Measurements from ENCODE around the gene POTEF. TPM values are rescaled to one million over a fixed set of nuclear protein-coding genes. Genes with fewer than 3 reads are reported as not detected.
"Not testable (repeated sequence)": the region's sequence is repeated elsewhere in the genome, so short reads cannot be mapped to it uniquely, and the experiment has no call there.

POTEF gene
- total RNA-seq, 2 experiments from 2014 or later, result not detected

DNA sequence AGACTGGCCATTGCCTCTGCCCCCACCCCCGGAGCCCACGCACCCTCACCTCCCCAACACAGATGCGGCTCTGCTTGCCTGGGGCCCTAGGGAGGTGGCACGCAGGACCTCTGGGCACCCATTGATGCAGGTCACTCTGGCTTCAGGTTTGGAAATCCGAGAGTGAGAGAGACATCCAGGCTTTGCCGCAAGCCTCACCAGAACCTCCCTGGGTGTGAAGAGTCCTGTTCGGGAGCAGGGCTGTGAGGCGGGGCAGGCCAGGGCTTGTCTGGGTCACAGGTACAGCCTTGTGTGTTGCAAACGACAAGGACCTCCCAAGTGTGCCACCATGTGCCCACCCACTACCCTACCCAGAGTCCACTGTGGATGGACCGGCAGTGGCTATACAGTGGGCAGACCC is 7.5 kb upstream of the POTEF start:
- H3K36me3 Mint-ChIP-seq (ENCODE audit: low read depth); H3K9me3 Mint-ChIP-seq; H3K27ac Mint-ChIP-seq; DNase-seq; H3K4me1 Mint-ChIP-seq; POLR2A ChIA-PET; H3K4me3 Mint-ChIP-seq; CTCF ChIA-PET: not testable (repeated sequence)
- peaks cover 10% of the 10 kb centered on the region for H3K27me3 Mint-ChIP-seq

DNA sequence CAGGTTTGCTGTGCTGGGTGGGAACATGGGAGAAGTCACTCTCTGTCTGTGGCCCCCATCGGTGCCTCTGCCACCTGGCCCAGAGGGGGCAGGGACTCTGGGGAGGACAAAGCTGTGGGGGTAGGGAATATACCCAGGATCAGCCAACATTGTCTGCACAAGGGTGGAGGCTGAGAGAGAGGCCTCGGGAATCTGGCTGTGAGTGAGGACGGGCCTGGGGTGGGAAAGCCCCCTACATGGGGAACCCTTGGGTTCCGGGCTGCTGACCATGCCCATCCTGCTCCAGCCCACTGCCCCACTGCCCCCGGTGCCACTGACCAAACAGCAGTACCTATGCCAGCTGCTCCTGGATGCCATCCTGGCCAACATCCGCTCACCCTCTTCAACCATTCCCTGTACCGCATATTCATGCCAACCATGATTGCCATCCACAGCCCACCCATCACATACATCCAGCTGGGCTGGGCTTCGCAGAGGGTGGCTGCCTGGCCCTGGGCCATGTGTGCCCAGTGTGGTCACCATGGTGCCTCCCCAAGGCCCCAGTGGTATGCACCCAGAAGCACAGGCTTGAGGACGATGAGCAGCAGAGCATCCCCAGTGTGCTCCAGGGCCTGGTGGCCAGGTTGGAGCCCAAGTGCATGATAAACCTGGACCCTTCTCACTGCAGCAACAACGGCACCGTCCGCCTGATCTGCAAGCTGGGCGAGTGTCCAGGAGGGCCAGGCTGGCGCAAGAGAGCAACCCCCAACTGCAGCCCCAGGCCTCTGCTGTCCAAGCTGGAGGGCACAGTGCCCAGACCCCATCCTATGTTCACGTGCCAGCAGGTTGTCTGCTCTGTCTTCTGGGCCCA is 6.9 kb upstream of the POTEF start:
- Mint-ChIP-seq H3K4me3 (no peak overlapping the region), H3K36me3 (ENCODE audit: low read depth) (no peaks in the 10 kb centered on the region), H3K4me1 (no peaks in the 10 kb centered on the region)

DNA sequence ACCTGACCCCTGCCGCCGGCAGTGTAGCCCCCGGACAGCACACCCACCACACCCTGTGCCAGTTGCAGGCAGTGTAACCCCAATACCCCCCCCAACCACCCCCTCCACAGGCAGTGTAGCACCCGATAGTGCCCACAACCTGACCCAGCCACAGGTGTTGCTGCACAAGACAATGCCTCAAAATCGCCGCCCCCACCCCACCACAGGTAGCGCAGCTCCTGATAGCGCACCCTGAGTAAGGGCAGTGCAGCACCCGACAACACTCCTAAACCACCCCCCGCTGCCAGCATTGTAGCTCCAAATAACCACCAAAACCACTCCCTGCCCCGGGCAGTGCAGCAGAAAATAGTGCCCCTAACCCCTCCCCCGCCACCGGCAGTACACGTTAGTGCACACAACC is 558 bp downstream of the POTEF start:
- H3K27ac Mint-ChIP-seq; H3K4me3 Mint-ChIP-seq; POLR2A ChIA-PET; DNase-seq; H3K36me3 Mint-ChIP-seq (ENCODE audit: low read depth); H3K9me3 Mint-ChIP-seq; H3K27me3 Mint-ChIP-seq; H3K4me1 Mint-ChIP-seq; CTCF ChIA-PET: not testable (repeated sequence)

More for the DNA sequence above, 6.9 kb upstream of the POTEF start:
- H3K9me3 Mint-ChIP-seq, result no peaks in the 10 kb centered on the region
- POLR2A ChIA-PET, result no interaction called here
- DNase-seq, result no peak
- H3K27ac Mint-ChIP-seq, result no peak overlapping the region
- CTCF ChIA-PET, result no interaction called here
- peaks cover 10% of the 10 kb centered on the region for H3K27me3 Mint-ChIP-seq

DNA sequence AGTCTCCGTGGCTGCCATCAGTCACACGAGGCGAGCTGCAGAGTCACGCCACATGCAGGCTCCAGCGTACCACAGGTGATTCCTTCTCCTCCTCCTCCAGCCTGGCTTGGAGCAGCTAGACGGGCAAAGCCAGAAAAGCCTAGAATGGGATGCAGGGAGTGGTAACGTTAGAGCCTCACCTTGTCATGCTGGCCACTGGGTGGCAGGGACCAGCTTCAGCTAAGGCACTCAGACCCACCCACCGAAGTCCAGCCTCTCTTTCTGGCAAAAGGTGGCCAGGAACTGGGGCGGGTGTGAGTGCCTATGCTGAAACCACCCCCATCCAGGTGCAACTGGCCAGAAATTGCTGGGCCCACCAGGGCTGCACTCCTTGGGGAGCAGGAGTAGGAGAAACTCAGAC is 1.3 kb downstream of the POTEF start:
- CTCF ChIA-PET; H3K4me1 Mint-ChIP-seq; DNase-seq; H3K4me3 Mint-ChIP-seq; H3K27me3 Mint-ChIP-seq; H3K36me3 Mint-ChIP-seq (ENCODE audit: low read depth); H3K9me3 Mint-ChIP-seq; POLR2A ChIA-PET; H3K27ac Mint-ChIP-seq: not testable (repeated sequence)

DNA sequence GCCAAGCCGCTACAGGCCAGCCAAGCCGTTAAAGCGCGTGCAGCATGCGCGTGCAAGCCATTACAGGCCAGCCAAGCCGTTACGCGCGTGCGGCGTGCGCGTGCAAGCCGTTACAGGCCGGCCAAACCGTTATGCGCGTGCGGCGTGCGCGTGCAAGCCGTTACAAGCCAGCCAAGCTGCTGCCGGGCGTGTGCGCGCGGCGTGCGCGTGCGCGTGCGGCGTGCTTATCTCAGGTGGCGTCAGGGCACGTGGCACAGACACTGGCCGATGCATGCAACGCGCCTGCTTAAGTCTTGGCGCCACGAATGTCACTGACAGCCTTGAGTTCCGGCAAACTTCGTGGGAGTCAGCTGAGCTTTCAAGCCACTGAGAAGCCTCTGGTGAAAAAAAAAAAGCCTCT is 8.1 kb downstream of the POTEF start:
- H3K9me3 Mint-ChIP-seq; POLR2A ChIA-PET; CTCF ChIA-PET; H3K4me1 Mint-ChIP-seq; H3K27ac Mint-ChIP-seq; H3K4me3 Mint-ChIP-seq; H3K36me3 Mint-ChIP-seq (ENCODE audit: low read depth); H3K27me3 Mint-ChIP-seq; DNase-seq: not testable (repeated sequence)

DNA sequence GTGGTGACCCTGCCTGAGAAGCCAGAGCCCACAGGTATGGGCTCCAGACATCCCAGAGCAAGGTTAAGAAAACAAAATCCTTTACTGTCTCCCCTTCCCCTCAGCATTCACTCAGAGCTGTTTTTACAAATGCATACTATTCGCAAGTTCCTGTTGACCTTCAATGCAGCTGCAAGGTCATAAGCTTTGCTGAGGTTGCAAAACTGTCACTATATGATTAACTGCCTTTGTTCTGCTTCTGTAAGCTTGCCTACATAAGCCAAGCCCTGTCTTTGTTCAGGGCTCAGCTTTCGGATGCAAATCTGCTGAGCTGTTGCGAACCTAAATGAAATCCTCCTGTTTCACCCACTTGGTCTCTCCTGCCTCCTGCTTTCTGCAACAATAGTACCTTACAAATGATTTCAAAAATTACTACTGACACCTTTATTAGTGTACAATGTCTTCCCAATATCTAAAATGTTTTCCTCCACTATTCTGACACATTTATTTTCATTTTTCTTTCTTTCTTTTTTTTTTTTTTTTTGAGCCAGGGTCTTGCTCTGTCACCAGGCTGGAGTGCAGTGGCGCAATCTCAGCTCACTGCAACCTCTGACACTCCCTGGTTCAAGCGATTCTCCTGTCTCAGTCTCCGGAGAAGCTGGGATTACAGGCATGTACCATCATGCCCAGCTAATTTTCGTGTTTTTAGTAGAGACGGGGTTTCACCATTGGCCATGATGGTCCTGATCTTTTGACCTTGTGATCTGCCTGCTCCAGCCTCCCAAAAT is 26.2 kb downstream of the POTEF start:
- H3K4me1 Mint-ChIP-seq; H3K36me3 Mint-ChIP-seq (ENCODE audit: low read depth); H3K27ac Mint-ChIP-seq; H3K27me3 Mint-ChIP-seq; POLR2A ChIA-PET; DNase-seq; H3K4me3 Mint-ChIP-seq; H3K9me3 Mint-ChIP-seq; CTCF ChIA-PET: not testable (repeated sequence)

DNA sequence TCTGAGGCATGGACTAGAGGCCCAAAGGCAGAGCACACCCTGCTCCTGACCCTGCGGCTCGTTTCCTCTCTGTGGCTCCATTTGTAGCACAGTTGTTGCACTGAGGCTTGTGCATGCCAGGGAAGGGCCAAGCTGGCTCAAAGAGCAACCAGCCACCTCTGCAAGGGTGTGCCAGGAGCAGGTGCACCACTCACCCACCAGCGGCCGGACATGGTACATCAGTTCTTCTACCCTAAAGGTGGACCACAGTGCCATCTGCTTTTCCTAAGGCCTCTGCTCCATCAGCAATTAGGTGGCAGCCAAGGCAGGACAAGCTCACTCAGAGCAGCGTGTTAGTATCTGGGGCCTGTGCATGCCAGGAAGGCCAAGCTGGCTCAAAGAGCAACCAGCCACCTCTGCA is 66.4 kb downstream of the POTEF start:
- H3K9me3 Mint-ChIP-seq; H3K4me3 Mint-ChIP-seq; POLR2A ChIA-PET; H3K27me3 Mint-ChIP-seq; DNase-seq; H3K36me3 Mint-ChIP-seq (ENCODE audit: low read depth); H3K4me1 Mint-ChIP-seq; H3K27ac Mint-ChIP-seq; CTCF ChIA-PET: not testable (repeated sequence)

DNA sequence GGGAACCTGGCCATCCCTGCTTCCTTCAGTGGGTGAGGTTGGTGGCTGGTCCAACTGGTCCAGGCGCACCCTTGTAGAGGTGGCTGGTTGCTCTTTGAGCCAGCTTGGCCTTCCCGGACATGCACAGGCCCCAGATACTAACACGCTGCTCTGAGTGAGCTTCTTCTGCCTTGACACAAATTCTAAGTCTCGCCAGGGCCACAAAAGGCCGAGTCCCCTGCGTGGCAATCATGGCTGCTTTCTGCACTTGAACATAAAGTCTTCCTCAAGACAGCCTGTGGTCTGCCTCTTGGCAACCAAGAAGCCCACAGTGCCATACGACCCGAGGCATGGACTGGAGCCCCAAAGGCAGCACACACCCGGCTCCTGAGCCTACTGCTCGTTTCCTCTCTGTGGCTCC is 69.0 kb downstream of the POTEF start:
- H3K27ac Mint-ChIP-seq; DNase-seq; H3K9me3 Mint-ChIP-seq; H3K36me3 Mint-ChIP-seq (ENCODE audit: low read depth); H3K4me1 Mint-ChIP-seq; CTCF ChIA-PET; POLR2A ChIA-PET; H3K27me3 Mint-ChIP-seq; H3K4me3 Mint-ChIP-seq: not testable (repeated sequence)

DNA sequence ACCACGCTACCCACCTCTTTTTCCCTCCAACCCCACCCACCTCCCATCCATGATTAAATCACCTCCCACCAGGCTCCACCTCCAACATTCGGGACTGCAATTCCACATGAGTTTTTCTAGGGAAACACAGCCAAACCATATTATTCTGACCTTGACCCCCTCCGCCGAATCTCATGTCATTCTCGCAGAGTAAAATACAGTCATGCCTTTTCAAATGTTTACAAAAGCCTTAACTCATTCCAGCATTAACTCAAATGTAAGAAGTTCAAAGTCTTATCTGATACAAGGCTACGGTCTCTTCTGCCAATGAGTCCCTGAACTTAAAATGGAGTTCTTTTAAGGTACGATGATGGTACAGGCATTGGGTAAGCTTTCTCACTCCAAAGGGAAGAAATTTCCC is 72.7 kb downstream of the POTEF start:
- H3K27me3 Mint-ChIP-seq; H3K36me3 Mint-ChIP-seq (ENCODE audit: low read depth); H3K27ac Mint-ChIP-seq; H3K4me3 Mint-ChIP-seq; H3K9me3 Mint-ChIP-seq; DNase-seq; CTCF ChIA-PET; POLR2A ChIA-PET; H3K4me1 Mint-ChIP-seq: not testable (repeated sequence)

DNA sequence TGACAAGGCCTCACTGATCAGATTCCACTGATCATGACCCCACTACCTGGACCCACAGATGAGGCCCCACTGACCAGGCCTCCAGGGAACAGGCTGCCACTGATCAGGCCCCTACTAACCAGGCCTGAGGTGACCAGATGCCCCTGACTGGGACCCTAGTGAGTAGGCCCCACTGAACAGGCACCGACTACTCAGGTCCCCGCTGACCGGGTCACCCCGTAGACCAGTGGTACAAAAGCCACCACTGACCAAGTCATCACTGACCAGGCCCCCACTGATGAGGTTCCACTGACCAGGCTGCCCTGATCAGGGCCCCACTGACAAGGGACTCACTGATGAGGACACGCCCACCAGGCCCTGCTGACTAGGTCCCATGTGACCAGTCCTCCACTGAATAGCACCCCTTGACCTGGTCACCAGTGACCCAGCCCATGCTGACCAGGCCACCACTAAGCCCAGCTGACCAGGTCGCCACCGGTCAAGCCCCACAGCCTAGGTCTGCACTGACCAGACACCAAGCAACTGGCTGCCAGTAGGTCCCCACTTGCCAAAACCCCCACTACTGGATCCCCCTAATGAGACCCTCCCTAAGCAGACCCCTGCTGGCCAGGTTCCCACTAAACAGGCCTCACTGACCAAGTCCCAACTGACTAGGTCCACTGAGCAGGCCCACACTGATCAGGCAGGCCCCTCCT is 75.7 kb downstream of the POTEF start:
- CTCF ChIA-PET; H3K36me3 Mint-ChIP-seq (ENCODE audit: low read depth); H3K4me1 Mint-ChIP-seq; DNase-seq; H3K9me3 Mint-ChIP-seq; H3K4me3 Mint-ChIP-seq; H3K27ac Mint-ChIP-seq; H3K27me3 Mint-ChIP-seq; POLR2A ChIA-PET: not testable (repeated sequence)

DNA sequence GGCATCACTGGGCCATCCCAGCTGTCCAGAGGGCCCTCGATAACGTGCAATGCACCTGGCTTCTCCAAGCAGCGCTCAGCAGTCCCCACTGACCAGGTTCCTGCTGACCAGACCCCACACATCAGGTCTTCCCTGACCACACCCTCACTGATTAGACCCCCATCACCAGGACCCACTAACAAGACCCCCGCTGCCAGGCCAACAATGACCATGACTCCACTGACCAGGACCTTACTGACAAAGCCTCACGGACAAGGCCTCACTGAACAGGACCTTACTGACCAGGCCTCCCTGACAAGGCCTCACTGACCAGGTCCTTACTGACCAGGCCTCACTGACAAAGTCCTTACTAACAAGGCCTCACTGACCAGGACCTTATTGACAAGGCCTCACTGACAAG is 76.6 kb downstream of the POTEF start:
- H3K36me3 Mint-ChIP-seq (ENCODE audit: low read depth); H3K9me3 Mint-ChIP-seq; DNase-seq; H3K4me3 Mint-ChIP-seq; H3K27me3 Mint-ChIP-seq; CTCF ChIA-PET; H3K27ac Mint-ChIP-seq; POLR2A ChIA-PET; H3K4me1 Mint-ChIP-seq: not testable (repeated sequence)

DNA sequence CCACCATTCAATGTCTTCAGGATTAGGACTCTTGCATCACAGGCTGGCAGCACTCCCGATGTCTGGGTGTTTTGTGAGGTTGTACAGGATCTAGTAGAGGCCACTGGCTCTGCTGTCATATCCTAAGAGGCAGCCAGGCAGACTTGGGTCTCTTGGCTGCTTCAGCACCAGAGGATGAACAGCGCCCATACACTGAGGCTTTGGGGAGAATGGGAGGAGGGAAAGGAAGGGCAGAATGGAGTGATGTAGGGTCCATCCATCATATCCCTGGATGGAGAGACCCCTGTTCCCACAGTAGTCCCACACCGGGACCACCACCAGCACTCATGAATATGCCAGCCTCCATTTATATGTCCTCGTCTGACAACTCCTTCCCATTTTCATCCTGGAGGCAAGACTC is 80.6 kb downstream of the POTEF start:
- H3K4me3 Mint-ChIP-seq; H3K9me3 Mint-ChIP-seq; POLR2A ChIA-PET; H3K27me3 Mint-ChIP-seq; CTCF ChIA-PET; H3K27ac Mint-ChIP-seq; H3K36me3 Mint-ChIP-seq (ENCODE audit: low read depth); H3K4me1 Mint-ChIP-seq; DNase-seq: not testable (repeated sequence)

DNA sequence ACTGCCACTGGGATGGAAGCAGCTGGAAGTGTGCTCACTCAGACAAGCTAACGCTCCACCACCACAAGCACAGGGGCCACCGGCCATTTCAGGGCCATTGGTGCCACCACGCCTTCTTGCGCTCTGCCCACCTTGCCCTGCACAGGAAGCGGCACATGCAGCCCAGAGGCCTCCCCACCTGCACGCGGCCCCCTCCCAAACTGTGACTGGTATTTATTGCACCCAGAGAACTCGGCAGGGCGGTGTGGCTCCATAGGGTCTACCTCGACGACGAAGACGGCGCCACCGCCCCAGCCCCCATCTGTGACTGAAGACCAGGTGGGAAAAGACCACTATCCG is 90.8 kb downstream of the POTEF start:
- H3K9me3 Mint-ChIP-seq; POLR2A ChIA-PET; H3K4me1 Mint-ChIP-seq; DNase-seq; H3K36me3 Mint-ChIP-seq (ENCODE audit: low read depth); H3K27ac Mint-ChIP-seq; H3K4me3 Mint-ChIP-seq; CTCF ChIA-PET; H3K27me3 Mint-ChIP-seq: not testable (repeated sequence)

DNA sequence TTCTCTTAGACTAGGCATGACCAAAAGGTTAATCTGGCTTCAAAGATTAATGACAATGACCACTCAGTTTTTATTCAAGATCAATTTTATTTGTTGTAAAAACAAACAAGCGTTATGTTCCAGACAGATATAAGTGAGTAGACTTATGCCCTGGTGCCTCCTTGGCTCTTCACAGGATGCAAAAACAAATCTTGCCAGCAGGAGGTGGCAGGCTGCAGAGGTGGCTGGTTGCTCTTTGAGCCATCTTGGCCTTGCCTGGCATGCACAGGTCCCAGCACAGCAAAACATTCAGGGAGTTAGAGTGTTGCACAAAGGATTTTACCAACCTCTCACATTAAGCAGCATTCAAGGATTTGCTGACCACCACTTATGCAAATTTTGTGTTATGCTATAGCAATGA is 103.1 kb downstream of the POTEF start:
- H3K4me1 Mint-ChIP-seq; CTCF ChIA-PET; POLR2A ChIA-PET; H3K4me3 Mint-ChIP-seq; H3K27me3 Mint-ChIP-seq; H3K36me3 Mint-ChIP-seq (ENCODE audit: low read depth); H3K27ac Mint-ChIP-seq; H3K9me3 Mint-ChIP-seq; DNase-seq: not testable (repeated sequence)
